Measurements from ENCODE around the gene VPS37C.

The VPS37C gene

GRCh38 chr11:61131586-61131985, 29.6 kb downstream of the VPS37C start:
- no peak for DNase-seq

GRCh38 chr11:61131186-61131585, 30.0 kb downstream of the VPS37C start:
- no peak for DNase-seq

GRCh38 chr11:61129639-61130523, 31.3 kb downstream of the VPS37C start:
- DNase-seq = no peak

- DNase-seq = no peak
Measured at GRCh38 chr11:61128947-61129638, 32.1 kb downstream of the VPS37C start.

GRCh38 chr11:61127991-61128390, 33.2 kb downstream of the VPS37C start:
- no peak for DNase-seq

- DNase-seq = no peak
Measured at GRCh38 chr11:61126256-61126655, 35.0 kb downstream of the VPS37C start.

- DNase-seq = no peak
Measured at GRCh38 chr11:61125310-61125684, 35.9 kb downstream of the VPS37C start.

- DNase-seq = no peak
Measured at GRCh38 chr11:61124574-61125309, 36.5 kb downstream of the VPS37C start.

- no peak for DNase-seq
Measured at GRCh38 chr11:61123775-61124571, 37.3 kb downstream of the VPS37C start.

- no peak for DNase-seq
Measured at GRCh38 chr11:61122761-61123160, 38.5 kb downstream of the VPS37C start.

GRCh38 chr11:61121917-61122316, 39.3 kb downstream of the VPS37C start:
- DNase-seq = no peak

- no peak for DNase-seq
Measured at GRCh38 chr11:61121192-61121831, 39.9 kb downstream of the VPS37C start.

GRCh38 chr11:61120706-61121191, 40.5 kb downstream of the VPS37C start:
- DNase-seq = no peak

GRCh38 chr11:61120099-61120705, 41.0 kb downstream of the VPS37C start:
- DNase-seq = no peak

- DNase-seq = no peak
Measured at GRCh38 chr11:61119571-61119970, 41.7 kb downstream of the VPS37C start.

- DNase-seq = no peak
Measured at GRCh38 chr11:61119055-61119454, 42.2 kb downstream of the VPS37C start.

GRCh38 chr11:61118406-61118805, 42.8 kb downstream of the VPS37C start:
- DNase-seq = no peak

GRCh38 chr11:61118004-61118403, 43.2 kb downstream of the VPS37C start:
- DNase-seq = no peak

GRCh38 chr11:61117168-61117520, 44.1 kb downstream of the VPS37C start:
- no peak for DNase-seq

- no peak for DNase-seq
Measured at GRCh38 chr11:61116426-61117167, 44.6 kb downstream of the VPS37C start.
